HepG2 (cell line): Measurements from ENCODE around the gene TNNT1. TPM values are rescaled to one million over a fixed set of nuclear protein-coding genes. Genes with fewer than 3 reads are reported as not detected.
A peak's percentile ranks its signal among the peaks of the same experiment; 100 is the strongest.

Experiments
- ATAC-seq: fragments of 200-7000 bp; cut with Tn5 transposase; 3 replicates; pipeline ENCODE4 v1.9.1; 2020; ENCODE audit warnings: mild to moderate bottlenecking, moderate library complexity
- BruUV-seq: library from RNA; stranded (reverse); fragments of 400-500 nt; replicated peaks from 2 replicates; lab custom pipeline; 2021; lab: Mats Ljungman, UMichigan
- CTCF ChIA-PET: fragments of 300-600 bp; formaldehyde crosslinking; extraction: SDS; loops from one replicate; lab custom pipeline; 2021; ENCODE audit warnings: low total read pairs, inconsistent platforms, low intra/inter-chr PET ratio; lab: Yijun Ruan, JAX
- POLR2A ChIA-PET: fragments of 350-600 bp; sonication (Branson Sonifier 250); formaldehyde crosslinking; loops from one replicate; lab custom pipeline; 2020; ENCODE audit warnings: antibody characterized with exemption, inconsistent platforms; lab: Yijun Ruan, JAX
- DNase-seq: peaks from one replicate; pipeline ENCODE4 v3.0.0-alpha.2; 2015; ENCODE audit warnings: low spot score
- FAIRE-seq: peaks from 3 replicates; lab custom pipeline; 2011; peaks lifted over from hg19 to GRCh38; lab: Jason Lieb, UNC
- H2AFZ ChIP-seq: one replicate; pipeline ENCODE4 v1.6.1; 2011; ENCODE audit warnings: low read length, inconsistent platforms
- H3K27ac ChIP-seq: fragments of 300-600 bp; 3 replicates; pipeline ENCODE4 v1.8.0; 2011; ENCODE audit warnings: mixed run types, mild to moderate bottlenecking, mixed read lengths, low read length, inconsistent platforms; ENCODE audit not compliant: insufficient read depth; ENCODE audit errors: extremely low read length
- H3K27me3 ChIP-seq, 2 experiments: fragments of 200-600 bp in 1 of 2; 2 replicates in 1 of 2; 3 replicates in 1 of 2; pipeline versions ENCODE4 v1.6.0 to v1.8.0; 2011; ENCODE audit warnings: low read length in 2 of 2, mild to moderate bottlenecking in 2 of 2, moderate library complexity in 2 of 2, inconsistent platforms in 1 of 2; ENCODE audit not compliant: insufficient read depth in 2 of 2, control insufficient read depth in 1 of 2
- H3K36me3 ChIP-seq, 2 experiments: fragments of 200-600 bp in 1 of 2; replicated peaks in 1 of 2; 2 replicates in 1 of 2; 3 replicates in 1 of 2; pipeline versions ENCODE4 v1.5.1 to v1.8.0; 2011; ENCODE audit warnings: low read length in 2 of 2, inconsistent platforms in 1 of 2; ENCODE audit not compliant: insufficient read depth in 2 of 2, control insufficient read depth in 1 of 2
- H3K4me1 ChIP-seq: 2 replicates; pipeline ENCODE4 v1.5.1; 2012; ENCODE audit warnings: low read length, inconsistent platforms; ENCODE audit not compliant: insufficient read depth
- H3K4me2 ChIP-seq: 2 replicates; pipeline ENCODE4 v1.6.0; 2011; ENCODE audit warnings: low read depth, low read length, inconsistent platforms
- H3K4me3 ChIP-seq, 3 experiments: fragments of 200-600 bp in 1 of 3; sonication (generic), shearing (Covaris generic) in 1 of 3; replicated peaks in 1 of 3; 2 replicates each; pipeline ENCODE4 v1.5.1; 2011 to 2016; ENCODE audit warnings: low read length in 3 of 3, inconsistent platforms in 2 of 3, low read depth in 2 of 3, mild to moderate bottlenecking in 2 of 3, control low read depth in 1 of 3, mixed read lengths in 1 of 3; ENCODE audit not compliant: insufficient read depth in 1 of 3
- H3K79me2 ChIP-seq: one replicate; pipeline ENCODE4 v1.6.1; 2011; ENCODE audit warnings: low read length, inconsistent platforms; ENCODE audit not compliant: insufficient read depth
- H3K9ac ChIP-seq: 2 replicates; pipeline ENCODE4 v1.6.0; 2011; ENCODE audit warnings: mild to moderate bottlenecking, low read depth, low read length, inconsistent platforms; ENCODE audit not compliant: insufficient read depth
- H3K9me3 ChIP-seq: 2 replicates; pipeline ENCODE4 v1.5.1; 2012; ENCODE audit warnings: mild to moderate bottlenecking, low read length
- H4K20me1 ChIP-seq: 2 replicates; pipeline ENCODE4 v1.6.0; 2011; ENCODE audit warnings: inconsistent platforms, mild to moderate bottlenecking, low read length, moderate library complexity; ENCODE audit not compliant: insufficient read depth
- CBX5 ChIP-seq: sonication (generic); formaldehyde crosslinking; IDR thresholded peaks from 2 replicates; pipeline ENCODE4 v1.4.0; 2020; ENCODE audit warnings: missing genetic modification reagents, borderline replicate concordance
- ELF3 ChIP-seq: IDR thresholded peaks from 2 replicates; pipeline ENCODE4 v1.6.1; 2016; ENCODE audit warnings: missing genetic modification reagents, missing compliant biosample characterization
- GMEB1 ChIP-seq: sonication (generic); formaldehyde crosslinking; IDR thresholded peaks from 2 replicates; pipeline ENCODE4 v1.5.1; 2020; ENCODE audit warnings: missing genetic modification reagents, mild to moderate bottlenecking, borderline replicate concordance
- KAT8 ChIP-seq: IDR thresholded peaks from 2 replicates; pipeline ENCODE4 v1.6.1; 2016; ENCODE audit warnings: missing genetic modification reagents, missing compliant biosample characterization
- KDM2A ChIP-seq: sonication (generic); formaldehyde crosslinking; IDR thresholded peaks from 2 replicates; pipeline ENCODE4 v1.4.0; 2020; ENCODE audit warnings: low read depth, missing genetic modification reagents, borderline replicate concordance
- SP1 ChIP-seq, 2 experiments: fragments of 450-650 bp in 1 of 2; sonication (generic) in 1 of 2; formaldehyde crosslinking in 1 of 2; IDR thresholded peaks; 2 replicates each; pipeline versions ENCODE4 v1.4.0 to v1.6.1; 2016 to 2020; ENCODE audit warnings: missing genetic modification reagents in 1 of 2
- SP4 ChIP-seq: sonication (generic); formaldehyde crosslinking; IDR thresholded peaks from 2 replicates; pipeline ENCODE4 v1.8.1; 2023; ENCODE audit warnings: mild to moderate bottlenecking, missing genetic modification reagents
- ZNF143 ChIP-seq: sonication (generic); formaldehyde crosslinking; IDR thresholded peaks from 2 replicates; pipeline ENCODE4 v1.4.0; 2020; ENCODE audit warnings: missing genetic modification reagents
- ZNF326 ChIP-seq: sonication (generic); formaldehyde crosslinking; IDR thresholded peaks from 2 replicates; pipeline ENCODE4 v1.4.0; 2020; ENCODE audit warnings: missing genetic modification reagents, borderline replicate concordance
- ZNF652 ChIP-seq: IDR thresholded peaks from 2 replicates; pipeline ENCODE4 v1.6.1; 2016; ENCODE audit warnings: low read depth, borderline replicate concordance
- ZNF792 ChIP-seq: IDR thresholded peaks from 2 replicates; pipeline ENCODE4 v1.6.1; 2016
- ZSCAN21 ChIP-seq: sonication (generic); formaldehyde crosslinking; IDR thresholded peaks from 2 replicates; pipeline ENCODE4 v1.8.0; 2022; ENCODE audit warnings: mild to moderate bottlenecking, missing genetic modification reagents, moderate library complexity, borderline replicate concordance
- ZSCAN9 ChIP-seq: IDR thresholded peaks from 2 replicates; pipeline ENCODE4 v1.6.1; 2016; ENCODE audit warnings: borderline replicate concordance
- ZZZ3 ChIP-seq: sonication (generic); formaldehyde crosslinking; IDR thresholded peaks from 2 replicates; pipeline ENCODE4 v1.4.0; 2020; ENCODE audit warnings: missing genetic modification reagents, mild to moderate bottlenecking, borderline replicate concordance
- WGBS: methylation state at CpG from one replicate; pipeline ENCODE4 v1.1.6; 2017; ENCODE audit warnings: low lambda C conversion rate; 5-methylcytosine and 5-hydroxymethylcytosine counted together
- in situ Hi-C: cut with HindIII; loops from 2 replicates; pipeline ENCODE4 v1.10.0; 2017; ENCODE audit warnings: low pct_unique_long_range_greater_than_20kb; ENCODE audit not compliant: extremely low pct_ligation_motif_present
- intact Hi-C: fragments of 100-400 bp; cut with micrococcal nuclease; formaldehyde crosslinking; loops from one replicate; pipeline ENCODE4 v1.10.0; 2022; ENCODE audit not compliant: unreplicated experiment
- polyA plus RNA-seq, 8 experiments: library from polyadenylated mRNA; depleted of rRNA in 3 of 8; stranded (reverse) in 7 of 8; unstranded in 1 of 8; fragments of >200 nt; fragmentation: Illumina TruSeq in 4 of 8; extraction: Trizol in 4 of 8; gene quantifications; 2 replicates each; pipeline versions ENCODE4 v1.2.1 to v1.2.3, GENCODE V29; 2011 to 2016; ENCODE audit warnings: low read depth in 4 of 8, missing spikeins in 1 of 8, mixed read lengths in 1 of 8; ENCODE audit not compliant: insufficient read depth in 1 of 8
- total RNA-seq, 5 experiments: library from RNA; depleted of rRNA; stranded (reverse); fragments of >200 nt; fragmentation: Illumina TruSeq; extraction: Trizol; gene quantifications; 2 replicates each; pipeline ENCODE4 v1.2.3, GENCODE V29; 2016; ENCODE audit warnings: low read depth in 1 of 5
- TF ChIP-seq, protein P1 (sequence below): sonication (generic); formaldehyde crosslinking; IDR thresholded peaks from 2 replicates; pipeline ENCODE4 v1.4.0; 2020; ENCODE audit warnings: missing genetic modification reagents

TNNT1 gene
- total and polyA plus RNA-seq, 2 of the 13 experiments (the other 11 are each of a cell fraction or from before 2014, with no cell fraction given): 1.3 to 2.4 TPM

DNA sequence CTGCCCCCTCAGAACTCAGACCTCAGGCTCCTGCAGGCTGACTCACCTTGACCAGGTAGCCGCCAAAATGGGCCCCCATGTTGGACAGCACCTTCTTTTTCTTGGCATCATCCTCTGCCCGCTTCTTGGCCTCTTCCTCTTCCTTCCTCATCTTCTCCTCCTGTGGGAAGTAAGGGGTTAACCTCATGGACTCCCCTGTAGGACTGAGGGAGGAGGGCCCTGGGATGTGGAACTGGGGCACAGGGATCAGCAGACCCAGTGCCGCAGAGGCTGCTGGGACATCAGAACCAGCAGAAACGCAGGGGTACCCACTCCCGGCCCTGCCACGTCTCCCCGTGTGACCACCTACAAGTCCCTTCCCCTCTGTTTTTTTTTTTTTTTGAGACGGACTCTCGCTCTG is 11.1 kb downstream of the TNNT1 start:
- no peak for ATAC-seq
- no peak for FAIRE-seq
- Histone ChIP-seq H3K79me2 (no peaks in the 10 kb centered on the region), H3K36me3 (no peaks in the 10 kb centered on the region), H2AFZ (no peak overlapping the region), H3K4me3 (no peak overlapping the region), H4K20me1 (no peaks in the 10 kb centered on the region), H3K4me2 (peak overlapping the region; percentile 7; the same call in 1 of the 2 replicates), H3K27ac (no peak overlapping the region), H3K27me3 (peaks cover 0 to 8% of the 10 kb centered on the region in 2 experiments; a peak in 1 of 5 replicates), H3K9me3 (no peaks in the 10 kb centered on the region), H3K9ac (no peak overlapping the region), H3K4me1 (0 out of 2 replicates have a peak, but pooled peaks cover 7% of the 10 kb centered on the region)
- no TSS peak for BruUV-seq
- intact Hi-C loops: no loop called here
- TF ChIP-seq ZNF652 (CRISPR knock-in tag) (peak; percentile 79; the same call in 1 of the 2 replicates), ZZZ3 (CRISPR knock-in tag) (no peak)
- no peak for DNase-seq
- 23% methylated on average over 9 of the region's 9 CpGs for WGBS
- POLR2A ChIA-PET: no interaction called here
- CTCF ChIA-PET: no interaction called here
- in situ Hi-C loops: no loop called here

DNA sequence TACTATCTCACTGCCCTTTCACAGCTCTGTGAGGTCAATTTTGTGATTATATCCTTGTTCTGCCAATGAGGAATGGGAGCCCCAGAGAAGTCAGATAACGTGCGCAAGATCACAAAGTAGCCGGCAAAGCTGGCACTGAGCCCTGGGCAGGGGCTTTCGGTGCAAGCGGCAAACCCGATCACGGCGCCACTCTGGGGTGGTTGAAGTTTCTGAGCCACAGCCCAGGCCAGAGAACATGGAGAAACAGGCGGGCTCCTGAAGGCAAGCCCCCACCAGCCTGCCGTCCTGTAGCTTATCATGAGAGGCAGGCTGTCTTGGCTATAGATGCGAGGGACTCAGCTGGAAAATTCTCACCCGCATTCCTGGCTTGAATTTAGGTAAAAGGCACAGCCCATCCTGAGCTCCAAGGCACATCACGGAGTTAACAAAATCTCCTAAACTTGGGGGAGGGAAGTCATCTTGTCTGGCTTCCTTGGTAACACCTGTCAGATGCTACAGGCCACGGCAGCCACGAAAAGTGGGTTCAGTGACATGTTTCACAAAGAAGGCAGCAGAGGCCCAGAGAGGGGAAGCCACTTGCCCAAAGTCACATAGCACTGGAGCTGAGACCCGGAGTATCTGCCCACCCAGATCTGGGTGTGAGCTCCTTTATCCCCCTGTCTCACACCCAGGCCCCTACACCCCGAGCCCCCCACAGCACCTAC is 12.5 kb downstream of the TNNT1 start:
- ChIA-PET CTCF (no interaction called here), POLR2A (no interaction called here)
- H2AFZ ChIP-seq: no peak overlapping the region
- in situ Hi-C loops: no loop called here
- peaks cover 0 to 5% of the 10 kb centered on the region in 2 experiments; a peak in 1 of 5 replicates for H3K27me3 ChIP-seq
- WGBS: 70% methylated on average over 8 of the region's 17 CpGs
- H3K27ac ChIP-seq: no peak overlapping the region
- H3K4me2 ChIP-seq: no peak overlapping the region
- intact Hi-C loops: no loop called here
- no peaks in the 10 kb centered on the region for H3K9me3 ChIP-seq
- BruUV-seq: no TSS peak
- H3K4me3 ChIP-seq: no peak overlapping the region
- ATAC-seq: no peak
- H3K36me3 ChIP-seq: no peaks in the 10 kb centered on the region
- DNase-seq: no peak
- no peaks in the 10 kb centered on the region for H3K79me2 ChIP-seq
- no peaks in the 10 kb centered on the region for H4K20me1 ChIP-seq
- FAIRE-seq: no peak
- H3K4me1 ChIP-seq: 0 out of 2 replicates have a peak, but pooled peaks cover 2% of the 10 kb centered on the region
- H3K9ac ChIP-seq: no peak overlapping the region
- TF ChIP-seq ZNF143 (CRISPR knock-in tag) (no peak), GMEB1 (CRISPR knock-in tag) (no peak), KAT8 (CRISPR knock-in tag) (no peak), CBX5 (CRISPR knock-in tag) (no peak), ZSCAN9 (CRISPR knock-in tag) (no peak), SP4 (CRISPR knock-in tag) (no peak), SP1 (IDR thresholded peaks at IDR 0.05) (no peak), SP1 (CRISPR knock-in tag; IDR thresholded peaks at IDR 0.05) (no peak), ELF3 (CRISPR knock-in tag) (no peak), ZNF792 (CRISPR knock-in tag) (no peak), ZSCAN21 (CRISPR knock-in tag) (no peak), ZNF326 (CRISPR knock-in tag) (no peak), KDM2A (CRISPR knock-in tag) (no peak)
- TF ChIP-seq, protein P1, sequence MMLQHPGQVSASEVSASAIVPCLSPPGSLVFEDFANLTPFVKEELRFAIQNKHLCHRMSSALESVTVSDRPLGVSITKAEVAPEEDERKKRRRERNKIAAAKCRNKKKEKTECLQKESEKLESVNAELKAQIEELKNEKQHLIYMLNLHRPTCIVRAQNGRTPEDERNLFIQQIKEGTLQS (CRISPR knock-in tag): no peak
